Esophagus squamous epithelium (tissue), 4 donors: ENCODE data around the gene RPLP2.

ENCODE experiments used
- CTCF ChIP-seq, 6 experiments: fragments of 450-650 bp in 4 of 6; fragments of 200-600 bp in 2 of 6; sonication (generic) in 2 of 6; IDR thresholded peaks; one replicate each; pipeline ENCODE4 v1.5.1; 2016 to 2019; ENCODE audit warnings: antibody characterized with exemption in 6 of 6, mild to moderate bottlenecking in 4 of 6, moderate library complexity in 4 of 6
- POLR2A ChIP-seq, 4 donors: fragments of 450-650 bp; IDR thresholded peaks; one replicate each; pipeline ENCODE4 v1.6.1; 2017; ENCODE audit warnings: antibody characterized with exemption in 4 of 4, mild to moderate bottlenecking in 4 of 4, moderate library complexity in 3 of 4

GRCh38 chr11:829176-829846 is 19.5 kb downstream of the RPLP2 start:
- no peak for TF ChIP-seq CTCF (IDR thresholded peaks at IDR 0.05)
- peak in 1 of 4 donors; percentile 20 for TF ChIP-seq POLR2A (IDR thresholded peaks at IDR 0.05)
